HG03521 (cell line): ENCODE results near the gene SERHL2.
"Not testable (repeated sequence)": the region's sequence is repeated elsewhere in the genome, so short reads cannot be mapped to it uniquely, and the experiment has no call there.

Experiments
- ATAC-seq: cut with Tn5 transposase; IDR thresholded peaks from one replicate; pipeline ENCODE4 v1.9.1; 2021; ENCODE audit warnings: mild to moderate bottlenecking, moderate library complexity; ENCODE audit not compliant: unreplicated experiment

SERHL2 gene

GRCh38 chr22:42535082-42535731 is 18.5 kb upstream of the SERHL2 start:
- not testable (repeated sequence) for ATAC-seq

GRCh38 chr22:42536166-42536565 is 17.6 kb upstream of the SERHL2 start:
- no peak for ATAC-seq

GRCh38 chr22:42536634-42537033 is 17.1 kb upstream of the SERHL2 start:
- not testable (repeated sequence) for ATAC-seq

- ATAC-seq = not testable (repeated sequence)
Observed at GRCh38 chr22:42537199-42537831, 16.4 kb upstream of the SERHL2 start.

GRCh38 chr22:42539236-42539771 is 14.5 kb upstream of the SERHL2 start:
- ATAC-seq = not testable (repeated sequence)

GRCh38 chr22:42544686-42545085 is 9.1 kb upstream of the SERHL2 start:
- ATAC-seq = no peak

GRCh38 chr22:42547562-42547961 is 6.2 kb upstream of the SERHL2 start:
- no peak for ATAC-seq

GRCh38 chr22:42548126-42548525 is 5.6 kb upstream of the SERHL2 start:
- ATAC-seq = not testable (repeated sequence)

- ATAC-seq = no peak
Observed at GRCh38 chr22:42548597-42549330, 5.0 kb upstream of the SERHL2 start.

GRCh38 chr22:42549331-42550060 is 4.3 kb upstream of the SERHL2 start:
- ATAC-seq = no peak

- not testable (repeated sequence) for ATAC-seq
Observed at GRCh38 chr22:42552294-42552647, 1.5 kb upstream of the SERHL2 start.

GRCh38 chr22:42560381-42560780 is 6.6 kb downstream of the SERHL2 start:
- no peak for ATAC-seq

- no peak for ATAC-seq
Observed at GRCh38 chr22:42560781-42561180, 7.0 kb downstream of the SERHL2 start.

- ATAC-seq = no peak
Observed at GRCh38 chr22:42561856-42562255, 8.1 kb downstream of the SERHL2 start.

- ATAC-seq = no peak
Observed at GRCh38 chr22:42562279-42562678, 8.5 kb downstream of the SERHL2 start.

GRCh38 chr22:42562684-42563083 is 8.9 kb downstream of the SERHL2 start:
- no peak for ATAC-seq

GRCh38 chr22:42563943-42564342 is 10.2 kb downstream of the SERHL2 start:
- not testable (repeated sequence) for ATAC-seq

GRCh38 chr22:42564699-42565098 is 10.9 kb downstream of the SERHL2 start:
- ATAC-seq = no peak

GRCh38 chr22:42565956-42566355 is 12.2 kb downstream of the SERHL2 start:
- ATAC-seq = no peak

GRCh38 chr22:42567950-42568349 is 14.2 kb downstream of the SERHL2 start:
- ATAC-seq = not testable (repeated sequence)

GRCh38 chr22:42570580-42570979 is 16.8 kb downstream of the SERHL2 start:
- not testable (repeated sequence) for ATAC-seq
